CD4-positive, alpha-beta memory T cell (primary cell): Measurements from ENCODE around the gene GLIPR1L2. TPM values are rescaled to one million over a fixed set of nuclear protein-coding genes. Genes with fewer than 3 reads are reported as not detected.
"Not testable (repeated sequence)": the region's sequence is repeated elsewhere in the genome, so short reads cannot be mapped to it uniquely, and the experiment has no call there.

Source experiments
- CTCF ChIA-PET: fragments of 350-600 bp; sonication (Branson Sonifier 250); formaldehyde crosslinking; loops from one replicate; lab custom pipeline; 2021; ENCODE audit warnings: inconsistent platforms; ENCODE audit not compliant: partially characterized antibody; lab: Charles Lee
- POLR2A ChIA-PET: fragments of 350-600 bp; sonication (Branson Sonifier 250); formaldehyde crosslinking; loops from one replicate; lab custom pipeline; 2021; ENCODE audit not compliant: partially characterized antibody; lab: Charles Lee
- DNase-seq, 5 donors: peaks; one replicate each; pipeline versions ENCODE4 v3.0.0 to v3.0.0-alpha.2; 2020 to 2022; ENCODE audit warnings: mixed read lengths in 1 of 5
- H3K27ac ChIP-seq: one replicate; pipeline ENCODE4 v1.7.0; 2013; ENCODE audit warnings: low read depth, low read length
- H3K27me3 ChIP-seq: 2 replicates; pipeline ENCODE4 v1.7.0; 2013; ENCODE audit warnings: mild to moderate bottlenecking, low read length, moderate library complexity; ENCODE audit not compliant: insufficient read depth
- H3K36me3 ChIP-seq: 2 replicates; pipeline ENCODE4 v1.7.0; 2013; ENCODE audit warnings: mild to moderate bottlenecking, low read length, moderate library complexity; ENCODE audit not compliant: insufficient read depth
- H3K4me1 ChIP-seq: 2 replicates; pipeline ENCODE4 v1.7.0; 2013; ENCODE audit warnings: mild to moderate bottlenecking, low read length, moderate library complexity; ENCODE audit not compliant: insufficient read depth
- H3K4me3 ChIP-seq, 2 donors: one replicate each; pipeline ENCODE4 v1.7.0; 2013; ENCODE audit warnings: low read length in 2 of 2, mild to moderate bottlenecking in 1 of 2
- H3K9me3 ChIP-seq, 2 donors: one replicate each; pipeline ENCODE4 v1.7.0; 2013; ENCODE audit warnings: low read length in 2 of 2, control low read depth in 1 of 2; ENCODE audit not compliant: control insufficient read depth in 1 of 2
- H3K27ac Mint-ChIP-seq, 7 donors: one replicate each; pipeline ENCODE4 v1.8.0; 2020 to 2021; ENCODE audit warnings: mixed read lengths in 7 of 7, mild to moderate bottlenecking in 6 of 7, inconsistent platforms in 3 of 7, moderate library complexity in 3 of 7
- H3K27me3 Mint-ChIP-seq, 2 donors: one replicate each; pipeline ENCODE4 v1.8.0; 2020 to 2021; ENCODE audit warnings: mixed read lengths in 2 of 2
- H3K36me3 Mint-ChIP-seq, 2 donors: one replicate each; pipeline ENCODE4 v1.8.0; 2020 to 2021; ENCODE audit warnings: mixed read lengths in 2 of 2, inconsistent platforms in 1 of 2, mild to moderate bottlenecking in 1 of 2
- H3K4me1 Mint-ChIP-seq, 4 donors: one replicate each; pipeline ENCODE4 v1.8.0; 2020 to 2021; ENCODE audit warnings: mixed read lengths in 4 of 4, mild to moderate bottlenecking in 1 of 4
- H3K4me3 Mint-ChIP-seq, 8 donors: one replicate each; pipeline ENCODE4 v1.8.0; 2020 to 2021; ENCODE audit warnings: mixed read lengths in 8 of 8, mild to moderate bottlenecking in 7 of 8, moderate library complexity in 6 of 8, inconsistent platforms in 3 of 8
- H3K9me3 Mint-ChIP-seq, 8 donors: one replicate each; pipeline ENCODE4 v1.8.0; 2020 to 2021; ENCODE audit warnings: mixed read lengths in 8 of 8, mild to moderate bottlenecking in 5 of 8, inconsistent platforms in 3 of 8, moderate library complexity in 1 of 8
- intact Hi-C: fragments of 100-400 bp; cut with micrococcal nuclease; formaldehyde crosslinking; loops from one replicate; pipeline ENCODE4 v1.15.1; 2023
- polyA plus RNA-seq, 2 donors: library from polyadenylated mRNA; unstranded; fragments of 300-500 nt; fragmentation: Illumina TruSeq; gene quantifications; one replicate each; pipeline ENCODE4 v1.2.3, GENCODE V29; 2021
- total RNA-seq, 2 experiments: library from RNA; stranded (reverse); gene quantifications; one replicate each; pipeline ENCODE4 v1.2.3, GENCODE V29; 2021

The GLIPR1L2 gene
- total and polyA plus RNA-seq, 4 experiments from 2014 or later, result 0.47 to 2.5 (median 1.1) TPM

DNA sequence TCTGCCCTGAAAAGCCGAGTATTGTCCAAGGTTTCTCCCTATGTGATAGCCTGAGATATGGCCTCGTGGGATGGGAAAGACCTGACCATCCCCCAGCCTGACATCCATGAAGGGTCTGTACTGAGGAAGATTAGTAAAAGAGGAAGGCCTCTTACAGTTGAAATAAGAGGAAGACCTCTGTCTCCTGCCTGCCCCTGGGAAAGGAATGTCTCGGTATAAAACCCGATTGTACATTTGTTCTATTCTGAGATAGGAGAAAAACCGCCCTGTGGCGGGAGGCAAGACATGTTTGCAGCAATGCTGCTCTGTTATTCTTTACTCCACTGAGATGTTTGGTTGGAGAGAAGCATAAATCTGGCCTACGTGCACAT, 54.2 kb downstream of the GLIPR1L2 start:
- H3K4me3 Mint-ChIP-seq, H3K27me3 Mint-ChIP-seq, H3K36me3 ChIP-seq, DNase-seq, H3K36me3 Mint-ChIP-seq, H3K4me3 ChIP-seq, H3K4me1 Mint-ChIP-seq, H3K4me1 ChIP-seq, H3K9me3 ChIP-seq, POLR2A ChIA-PET, H3K27ac ChIP-seq, H3K27me3 ChIP-seq, H3K9me3 Mint-ChIP-seq, intact Hi-C loops: not testable (repeated sequence)
- peak overlapping the region in 1 of 7 donors; percentile 9 for H3K27ac Mint-ChIP-seq
- CTCF ChIA-PET, result interaction anchor here (1.3 kb wide), 1 partner anchor 11 kb away, joined by 4 read pairs; no protein-coding TSS in a partner anchor

DNA sequence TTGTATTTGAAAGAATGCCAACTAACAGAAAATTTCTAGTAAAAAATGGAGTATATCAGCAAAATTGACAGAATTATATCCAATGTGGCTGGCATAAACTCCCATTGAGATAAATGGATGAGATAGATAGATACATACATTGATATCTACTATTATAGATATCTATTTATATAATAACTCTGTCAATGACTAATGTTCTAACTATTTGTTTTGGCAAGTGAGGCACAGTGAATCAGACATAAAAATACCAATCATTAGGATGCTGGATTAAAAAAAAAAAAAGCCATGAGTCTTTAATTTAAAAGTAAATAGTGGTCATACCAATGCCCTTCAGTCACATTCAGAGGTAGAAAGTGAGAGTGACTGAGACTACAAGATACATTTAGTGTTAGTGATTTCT, 56.0 kb downstream of the GLIPR1L2 start:
- H3K4me1 Mint-ChIP-seq, result peaks cover 0 to 2% (median 0%) of the 10 kb centered on the region in 4 donors

DNA sequence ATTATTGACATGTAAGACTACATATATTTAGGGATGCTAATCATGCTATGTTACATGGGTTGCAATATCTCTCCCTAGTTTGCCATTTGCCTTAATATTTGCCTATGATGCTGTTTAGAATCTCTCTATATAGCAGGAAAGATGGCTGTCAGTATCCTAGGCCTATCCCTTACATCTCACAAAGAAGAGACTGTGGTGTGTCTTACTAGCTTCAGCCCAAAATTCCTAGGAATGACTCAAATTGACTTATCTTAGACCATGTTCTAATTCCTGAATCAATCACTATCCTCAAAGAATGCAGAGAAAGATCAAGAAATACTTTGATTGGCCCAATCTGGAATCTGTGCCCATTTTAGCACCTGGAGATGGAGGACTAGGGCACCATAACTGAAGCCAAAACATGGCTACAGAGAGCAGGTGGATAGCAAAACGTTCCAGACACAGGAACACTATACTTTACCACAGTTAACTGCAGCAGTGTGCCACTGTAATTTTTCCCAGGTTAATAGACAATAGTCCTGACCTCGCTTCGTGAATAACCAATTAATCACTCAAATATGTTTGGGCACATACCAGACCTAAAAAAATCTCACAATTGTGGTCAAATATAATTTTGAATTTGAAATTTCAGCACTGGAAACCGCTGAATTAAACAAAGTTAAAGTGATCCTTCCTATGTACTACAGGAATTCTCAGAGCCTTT, 57.0 kb downstream of the GLIPR1L2 start:
- Mint-ChIP-seq H3K36me3 (no peaks in the 10 kb centered on the region), H3K27ac (no peak overlapping the region), H3K4me3 (no peak overlapping the region), H3K9me3 (peaks cover 0 to 2% (median 0%) of the 10 kb centered on the region in 8 donors), H3K27me3 (peaks cover 0 to 3% of the 10 kb centered on the region in 2 donors), H3K4me1 (peaks cover 0 to 2% (median 0%) of the 10 kb centered on the region in 4 donors)
- no peaks in the 10 kb centered on the region for H3K36me3 ChIP-seq
- H3K9me3 ChIP-seq, result no peaks in the 10 kb centered on the region
- ChIA-PET POLR2A (no interaction called here), CTCF (interaction anchor here (1.7 to 2.5 kb wide), 4 partner anchors 10 to 37 kb away, joined by 4 to 24 read pairs (median 11); no protein-coding TSS in a partner anchor)
- no peak for DNase-seq
- H3K27ac ChIP-seq, result no peak overlapping the region
- H3K4me1 ChIP-seq, result no peaks in the 10 kb centered on the region
- intact Hi-C loops, result no loop called here
- H3K4me3 ChIP-seq, result no peak overlapping the region
- no peaks in the 10 kb centered on the region for H3K27me3 ChIP-seq

More for the DNA sequence above, 56.0 kb downstream of the GLIPR1L2 start:
- Histone ChIP-seq H3K9me3 (no peaks in the 10 kb centered on the region), H3K4me3 (no peak overlapping the region), H3K36me3 (no peaks in the 10 kb centered on the region), H3K27me3 (no peaks in the 10 kb centered on the region), H3K27ac (no peak overlapping the region), H3K4me1 (no peaks in the 10 kb centered on the region)
- Mint-ChIP-seq H3K9me3 (peaks cover 0 to 2% (median 0%) of the 10 kb centered on the region in 8 donors), H3K27me3 (peaks cover 0 to 3% of the 10 kb centered on the region in 2 donors), H3K27ac (no peak overlapping the region), H3K4me3 (no peak overlapping the region), H3K36me3 (no peaks in the 10 kb centered on the region)
- ChIA-PET CTCF (interaction anchor here (2.4 to 2.5 kb wide), 2 partner anchors 9 to 38 kb away, joined by 16 to 24 read pairs; no protein-coding TSS in a partner anchor), POLR2A (interaction anchor here (1.1 kb wide), 1 partner anchor 38 kb away, joined by 3 read pairs; no protein-coding TSS in a partner anchor)
- no peak for DNase-seq
- intact Hi-C loops, result no loop called here

DNA sequence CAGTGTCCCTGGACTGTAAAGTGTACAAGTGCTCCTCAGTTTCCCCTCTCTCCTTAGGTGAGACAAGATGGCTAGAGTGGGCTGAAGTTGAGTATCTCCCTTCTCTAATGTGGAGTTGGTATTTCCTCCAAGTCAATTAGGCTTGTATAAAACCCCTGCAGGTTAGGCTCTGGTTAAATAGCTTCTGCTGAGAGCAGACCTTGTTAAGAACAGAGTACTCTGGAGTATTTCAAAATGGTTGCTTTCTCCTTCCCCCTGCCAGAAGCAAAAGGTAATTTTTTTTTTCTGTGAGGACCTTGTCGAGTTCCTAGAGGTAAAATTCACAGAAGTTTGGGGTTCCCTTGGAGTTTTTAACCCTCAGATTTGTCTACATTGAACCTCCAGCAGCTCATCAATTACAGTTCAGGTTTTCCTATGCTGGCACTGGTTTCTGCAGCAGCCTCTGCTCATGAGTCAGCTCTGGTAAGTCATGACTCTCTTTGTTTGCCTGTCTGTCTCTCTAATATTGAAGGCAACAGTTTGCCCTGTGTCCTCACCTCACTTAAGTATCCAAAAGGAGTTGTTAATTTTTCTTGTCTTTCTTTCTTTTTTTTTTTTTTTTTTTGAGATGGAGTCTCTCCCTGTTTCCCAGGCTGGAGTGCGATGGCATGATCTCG, 61.9 kb downstream of the GLIPR1L2 start:
- no peaks in the 10 kb centered on the region for H3K36me3 ChIP-seq
- H3K4me3 Mint-ChIP-seq, result no peak overlapping the region
- H3K27ac Mint-ChIP-seq, result no peak overlapping the region
- no peaks in the 10 kb centered on the region for H3K9me3 ChIP-seq
- intact Hi-C loops, result no loop called here
- no peak for DNase-seq
- H3K4me3 ChIP-seq, result no peak overlapping the region
- peaks cover 18% of the 10 kb centered on the region for H3K4me1 ChIP-seq
- POLR2A ChIA-PET, result interaction anchor here (16.6 kb wide), 1 partner anchor 27 kb away, joined by 204 read pairs; the partner anchor contains the start of gene GLIPR1
- H3K4me1 Mint-ChIP-seq, result peaks cover 15 to 24% (median 18%) of the 10 kb centered on the region in 4 donors
- no peak overlapping the region for H3K27ac ChIP-seq
- H3K27me3 Mint-ChIP-seq, result no peaks in the 10 kb centered on the region
- CTCF ChIA-PET, result interaction anchor here (1.1 to 6.2 kb wide), 3 partner anchors 15 to 52 kb away, joined by 3 to 56 read pairs (median 7); no protein-coding TSS in a partner anchor
- H3K9me3 Mint-ChIP-seq, result peaks cover 0 to 3% (median under 1%) of the 10 kb centered on the region in 8 donors
- H3K36me3 Mint-ChIP-seq, result peaks cover 0 to 3% of the 10 kb centered on the region in 2 donors
- H3K27me3 ChIP-seq, result no peaks in the 10 kb centered on the region

DNA sequence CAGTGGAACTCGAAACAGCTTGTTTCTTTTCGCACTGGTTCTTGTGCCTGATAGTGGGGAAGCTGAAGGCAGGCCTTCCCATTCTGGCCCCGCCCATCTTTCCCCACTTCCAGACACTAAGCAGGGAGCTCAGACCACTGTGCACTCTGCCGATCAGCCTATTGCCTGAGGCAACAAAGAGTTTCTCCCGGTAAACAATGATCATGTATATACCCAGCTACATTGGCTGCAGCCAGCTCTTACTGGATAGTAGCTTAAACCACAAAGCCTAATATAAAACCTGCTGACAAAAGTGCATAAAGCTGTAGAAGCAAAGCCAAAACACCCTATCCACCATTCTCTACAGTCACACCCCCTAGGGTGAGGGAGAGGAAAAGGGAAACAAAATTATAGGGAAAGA, 65.0 kb downstream of the GLIPR1L2 start:
- peaks cover 0 to 3% of the 10 kb centered on the region in 2 donors for H3K36me3 Mint-ChIP-seq
- peaks cover 39 to 52% (median 45%) of the 10 kb centered on the region in 4 donors for H3K4me1 Mint-ChIP-seq
- intact Hi-C loops, result loop anchor here (2.0 kb wide), 1 partner anchor 17 kb away; no protein-coding TSS in a partner anchor
- POLR2A ChIA-PET, result interaction anchor here (0.8 to 16.6 kb wide), 5 partner anchors 18 to 65 kb away, joined by 3 to 204 read pairs (median 3); partner anchors contain the start of genes GLIPR1 and GLIPR1L2
- DNase-seq, result no peak
- H3K27ac ChIP-seq, result no peak overlapping the region
- H3K27me3 Mint-ChIP-seq, result no peaks in the 10 kb centered on the region
- peaks cover 0 to 7% (median 2%) of the 10 kb centered on the region in 8 donors for H3K9me3 Mint-ChIP-seq
- peaks cover 46% of the 10 kb centered on the region for H3K4me1 ChIP-seq
- H3K27ac Mint-ChIP-seq, result peak overlapping the region in 2 of 7 donors; percentile 15 to 43
- CTCF ChIA-PET, result interaction anchor here (1.2 to 6.2 kb wide), 5 partner anchors 10 to 29 kb away, joined by 4 to 56 read pairs (median 4); partner anchors contain the start of gene GLIPR1
- H3K9me3 ChIP-seq, result no peaks in the 10 kb centered on the region
- peak overlapping the region in 2 of 8 donors; percentile 19 to 44 for H3K4me3 Mint-ChIP-seq
- no peaks in the 10 kb centered on the region for H3K27me3 ChIP-seq
- no peak overlapping the region for H3K4me3 ChIP-seq
- H3K36me3 ChIP-seq, result no peaks in the 10 kb centered on the region

DNA sequence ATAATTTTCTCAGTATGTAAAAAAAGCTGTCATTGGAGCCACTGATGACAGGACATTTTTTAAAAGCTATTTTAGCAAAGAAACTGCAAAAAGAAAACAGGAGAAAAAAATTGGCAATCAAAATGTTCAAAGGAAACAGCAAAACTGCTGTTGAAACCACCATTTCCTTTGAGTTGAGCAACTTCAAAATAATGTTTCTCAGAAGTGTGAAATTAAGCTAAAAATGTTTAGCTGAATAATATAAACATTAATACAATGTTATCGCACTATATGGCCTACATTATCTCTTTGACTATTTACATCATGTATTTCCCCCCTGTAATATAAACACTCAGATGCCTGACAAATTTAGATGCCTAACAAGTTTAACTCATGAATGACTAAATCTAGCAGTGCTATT, 66.3 kb downstream of the GLIPR1L2 start:
- no peaks in the 10 kb centered on the region for H3K36me3 ChIP-seq
- Mint-ChIP-seq H3K9me3 (peaks cover 0 to 7% (median 2%) of the 10 kb centered on the region in 8 donors), H3K27me3 (no peaks in the 10 kb centered on the region), H3K36me3 (peaks cover 0 to 3% of the 10 kb centered on the region in 2 donors), H3K4me3 (peak overlapping the region in 7 of 8 donors; percentile 6 to 68 (median 62)), H3K4me1 (peaks cover 39 to 63% (median 51%) of the 10 kb centered on the region in 4 donors), H3K27ac (peak overlapping the region in 4 of 7 donors; percentile 17 to 93 (median 45))
- ChIA-PET POLR2A (interaction anchor here (0.9 to 16.6 kb wide), 5 partner anchors 14 to 66 kb away, joined by 3 to 204 read pairs (median 7); partner anchors contain the start of genes GLIPR1 and GLIPR1L2), CTCF (interaction anchor here (0.9 to 6.2 kb wide), 5 partner anchors 11 to 66 kb away, joined by 3 to 56 read pairs (median 4); partner anchors contain the start of gene GLIPR1L2)
- no peak overlapping the region for H3K4me3 ChIP-seq
- peak in 4 of 5 donors; percentile 29 to 41 (median 36) for DNase-seq
- no peak overlapping the region for H3K27ac ChIP-seq
- H3K27me3 ChIP-seq, result no peaks in the 10 kb centered on the region
- H3K4me1 ChIP-seq, result peaks cover 48% of the 10 kb centered on the region
- intact Hi-C loops, result loop anchor here (1.0 to 2.0 kb wide), 2 partner anchors 18 to 23 kb away; partner anchors contain the start of gene GLIPR1
- no peaks in the 10 kb centered on the region for H3K9me3 ChIP-seq
